Pulmonary artery endothelial cell (primary cell): Measurements from ENCODE around the gene CYP4A11. TPM values are rescaled to one million over a fixed set of nuclear protein-coding genes. Genes with fewer than 3 reads are reported as not detected.
"Not testable (repeated sequence)": the region's sequence is repeated elsewhere in the genome, so short reads cannot be mapped to it uniquely, and the experiment has no call there.

Experiments used
- DNase-seq: peaks from one replicate; pipeline ENCODE4 v3.0.0-alpha.2; 2011; ENCODE audit warnings: low read depth, low spot score
- total RNA-seq: library from RNA; depleted of rRNA; stranded (reverse); fragments of >200 nt; gene quantifications from 2 replicates; pipeline ENCODE4 v1.2.3, GENCODE V29; 2014

The CYP4A11 gene
- total RNA-seq, 1 donor from 2014 or later, result not detected

- no peak for DNase-seq
Measured at GRCh38 chr1:46927249-46927835, 13.9 kb downstream of the CYP4A11 start.

GRCh38 chr1:46910790-46911189 is 30.5 kb downstream of the CYP4A11 start:
- no peak for DNase-seq

- DNase-seq, result no peak
Measured at GRCh38 chr1:46903481-46903880, 37.8 kb downstream of the CYP4A11 start.

- DNase-seq, result no peak
Measured at GRCh38 chr1:46900401-46900800, 40.9 kb downstream of the CYP4A11 start.

- DNase-seq, result not testable (repeated sequence)
Measured at GRCh38 chr1:46881656-46882055, 59.6 kb downstream of the CYP4A11 start.

Other genes with a start within 250 kb of the CYP4A11 start
- 43.6 and 44.2 TPM in 2 replicates for gene EFCAB14, start 222.4 kb downstream of the CYP4A11 start, total RNA-seq
- not detected in 2 replicates for gene CYP4B1, start 142.4 kb downstream of the CYP4A11 start, total RNA-seq
- 1.6 and 2.0 TPM in 2 replicates for gene CYP4X1, start 82.2 kb upstream of the CYP4A11 start, total RNA-seq
- not detected in 2 replicates for gene CYP4Z1, start 125.8 kb upstream of the CYP4A11 start, total RNA-seq
- not detected in 2 replicates for gene CYP4A22, start 196.0 kb upstream of the CYP4A11 start, total RNA-seq
- gene PDZK1IP1, start 248.6 kb upstream of the CYP4A11 start, total RNA-seq, result 0.20 TPM in 1 of 2 replicates, not detected in the other